Gastroesophageal sphincter (tissue), 4 donors: ENCODE data around the gene TRDMT1. TPM values are rescaled to one million over a fixed set of nuclear protein-coding genes. Genes with fewer than 3 reads are reported as not detected.

Experiments used
- ATAC-seq: fragments of 150-250 bp; one replicate; pipeline ENCODE4 v1.9.1; 2016; ENCODE audit warnings: mild to moderate bottlenecking, moderate library complexity
- H3K27ac ChIP-seq, 4 donors: fragments of 200-600 bp; sonication (generic) in 3 of 4; 1 replicate in 3 of 4; 2 replicates in 1 of 4; pipeline ENCODE4 v1.5.1; 2016 to 2019
- H3K27me3 ChIP-seq: fragments of 200-600 bp; sonication (generic); one replicate; pipeline ENCODE4 v1.5.1; 2019
- H3K36me3 ChIP-seq, 2 donors: fragments of 200-600 bp; sonication (generic); one replicate each; pipeline ENCODE4 v1.5.1; 2019; ENCODE audit warnings: control low read depth in 1 of 2
- H3K4me1 ChIP-seq, 3 donors: fragments of 200-600 bp; sonication (generic); 1 replicate in 2 of 3; 2 replicates in 1 of 3; pipeline ENCODE4 v1.5.1; 2016 to 2019; ENCODE audit warnings: control low read depth in 2 of 3
- H3K4me3 ChIP-seq, 2 donors: fragments of 200-600 bp; sonication (generic); one replicate each; pipeline ENCODE4 v1.5.1; 2019; ENCODE audit warnings: mild to moderate bottlenecking in 1 of 2, moderate library complexity in 1 of 2
- H3K9me3 ChIP-seq, 3 donors: fragments of 200-600 bp; sonication (generic); one replicate each; pipeline ENCODE4 v1.5.1; 2017 to 2019; ENCODE audit warnings: control low read depth in 2 of 3
- EP300 ChIP-seq: sonication (generic); formaldehyde crosslinking; IDR thresholded peaks from one replicate; pipeline ENCODE4 v1.6.1; 2017; ENCODE audit warnings: antibody characterized with exemption, mild to moderate bottlenecking
- POLR2A ChIP-seq, 2 donors: fragments of 450-650 bp; IDR thresholded peaks; one replicate each; pipeline ENCODE4 v1.6.1; 2017; ENCODE audit warnings: antibody characterized with exemption in 2 of 2, mild to moderate bottlenecking in 2 of 2, moderate library complexity in 1 of 2
- POLR2AphosphoS5 ChIP-seq: sonication (generic); formaldehyde crosslinking; IDR thresholded peaks from one replicate; pipeline ENCODE4 v1.6.1; 2017; ENCODE audit warnings: antibody characterized with exemption
- WGBS, 2 donors: methylation state at CpG; one replicate each; pipeline ENCODE4 v1.1.5; 2018; ENCODE audit warnings: low coverage in 1 of 2; 5-methylcytosine and 5-hydroxymethylcytosine counted together
- total RNA-seq, 4 donors: library from RNA; depleted of rRNA; stranded (reverse); fragments of >200 nt; gene quantifications; one replicate each; pipeline ENCODE4 v1.1.0, GENCODE V29; 2016
- TF ChIP-seq, protein P1 (sequence below), 4 experiments: fragments of 200-600 bp in 2 of 4; fragments of 450-650 bp in 2 of 4; sonication (generic) in 1 of 4; IDR thresholded peaks; one replicate each; pipeline ENCODE4 v1.5.1; 2017 to 2019; ENCODE audit warnings: antibody characterized with exemption in 4 of 4, mild to moderate bottlenecking in 2 of 4, moderate library complexity in 2 of 4

The TRDMT1 gene
- total RNA-seq, 4 donors from 2014 or later: 4.5 to 6.4 (median 5.3) TPM

- TF ChIP-seq EP300: no peak
- TF ChIP-seq, protein P1, sequence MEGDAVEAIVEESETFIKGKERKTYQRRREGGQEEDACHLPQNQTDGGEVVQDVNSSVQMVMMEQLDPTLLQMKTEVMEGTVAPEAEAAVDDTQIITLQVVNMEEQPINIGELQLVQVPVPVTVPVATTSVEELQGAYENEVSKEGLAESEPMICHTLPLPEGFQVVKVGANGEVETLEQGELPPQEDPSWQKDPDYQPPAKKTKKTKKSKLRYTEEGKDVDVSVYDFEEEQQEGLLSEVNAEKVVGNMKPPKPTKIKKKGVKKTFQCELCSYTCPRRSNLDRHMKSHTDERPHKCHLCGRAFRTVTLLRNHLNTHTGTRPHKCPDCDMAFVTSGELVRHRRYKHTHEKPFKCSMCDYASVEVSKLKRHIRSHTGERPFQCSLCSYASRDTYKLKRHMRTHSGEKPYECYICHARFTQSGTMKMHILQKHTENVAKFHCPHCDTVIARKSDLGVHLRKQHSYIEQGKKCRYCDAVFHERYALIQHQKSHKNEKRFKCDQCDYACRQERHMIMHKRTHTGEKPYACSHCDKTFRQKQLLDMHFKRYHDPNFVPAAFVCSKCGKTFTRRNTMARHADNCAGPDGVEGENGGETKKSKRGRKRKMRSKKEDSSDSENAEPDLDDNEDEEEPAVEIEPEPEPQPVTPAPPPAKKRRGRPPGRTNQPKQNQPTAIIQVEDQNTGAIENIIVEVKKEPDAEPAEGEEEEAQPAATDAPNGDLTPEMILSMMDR (IDR thresholded peaks at IDR 0.05): no peak
- no peak for TF ChIP-seq POLR2AphosphoS5
- no peak for TF ChIP-seq POLR2A (IDR thresholded peaks at IDR 0.05)
Measured at GRCh38 chr10:17112566-17112965, 88.9 kb downstream of the TRDMT1 start.

GRCh38 chr10:17109475-17110207, 91.8 kb downstream of the TRDMT1 start:
- Histone ChIP-seq H3K4me3 (no peak overlapping the region), H3K36me3 (no peaks in the 10 kb centered on the region), H3K27me3 (no peaks in the 10 kb centered on the region), H3K27ac (no peak overlapping the region), H3K9me3 (no peaks in the 10 kb centered on the region), H3K4me1 (no peaks in the 10 kb centered on the region)
- no peak for ATAC-seq
- 75 to 84% methylated on average over 1 to 3 of the region's 3 CpGs for WGBS, 2 donors
- TF ChIP-seq POLR2AphosphoS5: no peak
- no peak for TF ChIP-seq EP300
- no peak for TF ChIP-seq POLR2A (IDR thresholded peaks at IDR 0.05)
- TF ChIP-seq, protein P1 (IDR thresholded peaks at IDR 0.05): no peak

More at GRCh38 chr10:17112566-17112965, 88.9 kb downstream of the TRDMT1 start:
- ATAC-seq: no peak
- no peak overlapping the region for H3K4me3 ChIP-seq
- 72 to 81% methylated on average over 3 of the region's 3 CpGs for WGBS, 2 donors
- H3K27me3 ChIP-seq: no peaks in the 10 kb centered on the region
- no peaks in the 10 kb centered on the region for H3K9me3 ChIP-seq
- H3K36me3 ChIP-seq: no peaks in the 10 kb centered on the region
- no peak overlapping the region for H3K27ac ChIP-seq
- no peaks in the 10 kb centered on the region for H3K4me1 ChIP-seq

- no peaks in the 10 kb centered on the region for H3K27me3 ChIP-seq
- TF ChIP-seq POLR2A (IDR thresholded peaks at IDR 0.05): no peak
- no peak for TF ChIP-seq EP300
- no peak for TF ChIP-seq POLR2AphosphoS5
- TF ChIP-seq, protein P1 (IDR thresholded peaks at IDR 0.05): no peak
- H3K36me3 ChIP-seq: no peaks in the 10 kb centered on the region
- H3K9me3 ChIP-seq: no peaks in the 10 kb centered on the region
- H3K27ac ChIP-seq: no peak overlapping the region
- WGBS, 2 donors: 89 to 93% methylated on average over 1 to 2 of the region's 2 CpGs
- peaks cover 0 to 3% (median 0%) of the 10 kb centered on the region in 3 donors for H3K4me1 ChIP-seq
- H3K4me3 ChIP-seq: no peak overlapping the region
- no peak for ATAC-seq
Measured at GRCh38 chr10:17109046-17109445, 92.4 kb downstream of the TRDMT1 start.

DNA sequence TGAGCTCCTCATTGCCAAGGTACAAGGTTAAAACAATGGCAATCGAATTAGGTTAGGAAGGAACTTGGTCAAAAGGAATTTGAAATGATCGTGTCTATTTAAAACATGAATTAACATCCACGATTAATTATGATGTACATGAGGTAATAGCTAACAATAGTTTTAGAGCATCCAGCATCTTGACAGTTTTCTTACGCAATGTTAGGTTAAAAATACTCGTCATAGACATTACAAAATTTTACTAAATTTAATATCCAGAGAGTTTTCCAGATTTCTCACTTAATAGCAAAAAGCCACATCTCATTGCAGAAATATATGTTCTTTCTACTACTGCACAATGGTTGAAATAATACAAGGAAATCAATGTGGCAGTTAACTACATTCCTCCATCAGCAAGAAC, 94.5 kb downstream of the TRDMT1 start:
- Histone ChIP-seq H3K4me3 (no peak overlapping the region), H3K27me3 (no peaks in the 10 kb centered on the region), H3K4me1 (peaks cover 0 to 3% (median 0%) of the 10 kb centered on the region in 3 donors), H3K27ac (no peak overlapping the region), H3K9me3 (no peaks in the 10 kb centered on the region), H3K36me3 (no peaks in the 10 kb centered on the region)
- no peak for ATAC-seq
- WGBS, 2 donors: 85 to 93% methylated on average over 4 to 5 of the region's 5 CpGs
- TF ChIP-seq POLR2AphosphoS5 (no peak), POLR2A (IDR thresholded peaks at IDR 0.05) (no peak), EP300 (no peak)
- TF ChIP-seq, protein P1 (IDR thresholded peaks at IDR 0.05): no peak

DNA sequence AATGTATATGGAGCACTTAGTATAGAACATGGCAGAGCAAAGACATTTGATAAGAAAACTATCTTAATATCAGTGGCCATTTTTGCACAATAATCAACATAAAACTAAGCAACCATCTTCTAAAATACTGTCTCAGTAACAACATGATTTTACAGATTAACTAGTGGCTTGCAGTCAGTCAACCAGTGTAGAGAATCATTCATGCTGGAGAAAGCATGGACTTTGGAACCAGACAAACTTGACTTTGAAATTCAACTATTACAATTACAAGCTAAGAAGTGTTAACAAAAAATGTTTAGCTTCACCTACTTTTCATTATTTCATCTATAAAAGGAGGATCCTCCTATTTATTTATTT, 99.6 kb downstream of the TRDMT1 start:
- ATAC-seq: no peak
- no peaks in the 10 kb centered on the region for H3K27me3 ChIP-seq
- no peaks in the 10 kb centered on the region for H3K36me3 ChIP-seq

More for the DNA sequence above, 99.6 kb downstream of the TRDMT1 start:
- peaks cover 0 to 3% (median 0%) of the 10 kb centered on the region in 3 donors for H3K4me1 ChIP-seq
- H3K27ac ChIP-seq: no peak overlapping the region
- no peaks in the 10 kb centered on the region for H3K9me3 ChIP-seq
- H3K4me3 ChIP-seq: no peak overlapping the region
- no peak for TF ChIP-seq EP300
- TF ChIP-seq POLR2AphosphoS5: no peak
- TF ChIP-seq, protein P1 (IDR thresholded peaks at IDR 0.05): no peak
- TF ChIP-seq POLR2A (IDR thresholded peaks at IDR 0.05): no peak
